Stomach (tissue), 4 donors: ENCODE results near the gene SLC31A1.

Experiments
- EP300 ChIP-seq: sonication (generic); formaldehyde crosslinking; IDR thresholded peaks from one replicate; pipeline ENCODE4 v1.6.1; 2017; ENCODE audit warnings: antibody characterized with exemption
- POLR2A ChIP-seq, 4 donors: fragments of 450-650 bp; IDR thresholded peaks; one replicate each; pipeline ENCODE4 v1.6.1; 2016; ENCODE audit warnings: antibody characterized with exemption in 4 of 4, control low read depth in 2 of 4, mild to moderate bottlenecking in 1 of 4, moderate library complexity in 1 of 4
- POLR2AphosphoS5 ChIP-seq, 3 donors: sonication (generic); formaldehyde crosslinking; IDR thresholded peaks; one replicate each; pipeline ENCODE4 v1.6.1; 2016; ENCODE audit warnings: antibody characterized with exemption in 3 of 3
- TF ChIP-seq, protein P1 (sequence below), 7 experiments: fragments of 450-650 bp in 4 of 7; fragments of 200-600 bp in 3 of 7; sonication (generic) in 3 of 7; IDR thresholded peaks; one replicate each; pipeline ENCODE4 v1.5.1; 2016 to 2019; ENCODE audit warnings: antibody characterized with exemption in 7 of 7, control low read depth in 2 of 7, mild to moderate bottlenecking in 1 of 7

DNA sequence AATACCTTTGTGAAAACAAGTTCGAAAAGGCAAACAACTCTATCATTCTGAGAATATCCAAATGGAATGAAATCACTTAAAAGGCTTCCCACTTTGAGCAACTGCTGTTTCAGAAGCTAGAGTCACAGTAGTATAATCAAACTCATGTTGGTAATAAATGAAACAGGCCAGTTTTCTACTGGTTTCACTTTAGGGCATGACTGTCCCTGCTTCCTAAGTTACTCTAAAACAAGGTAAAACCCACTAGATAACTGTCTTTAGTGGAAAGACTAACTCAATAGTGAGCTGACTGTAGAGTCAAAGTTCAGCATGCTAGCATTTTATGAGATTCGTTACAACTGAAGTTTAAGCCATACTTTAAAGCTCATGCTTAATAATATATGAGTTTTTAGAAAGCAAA is 48.0 kb downstream of the SLC31A1 start:
- TF ChIP-seq POLR2A (IDR thresholded peaks at IDR 0.05) (no peak), EP300 (no peak), POLR2AphosphoS5 (IDR thresholded peaks at IDR 0.05) (no peak)
- TF ChIP-seq, protein P1, sequence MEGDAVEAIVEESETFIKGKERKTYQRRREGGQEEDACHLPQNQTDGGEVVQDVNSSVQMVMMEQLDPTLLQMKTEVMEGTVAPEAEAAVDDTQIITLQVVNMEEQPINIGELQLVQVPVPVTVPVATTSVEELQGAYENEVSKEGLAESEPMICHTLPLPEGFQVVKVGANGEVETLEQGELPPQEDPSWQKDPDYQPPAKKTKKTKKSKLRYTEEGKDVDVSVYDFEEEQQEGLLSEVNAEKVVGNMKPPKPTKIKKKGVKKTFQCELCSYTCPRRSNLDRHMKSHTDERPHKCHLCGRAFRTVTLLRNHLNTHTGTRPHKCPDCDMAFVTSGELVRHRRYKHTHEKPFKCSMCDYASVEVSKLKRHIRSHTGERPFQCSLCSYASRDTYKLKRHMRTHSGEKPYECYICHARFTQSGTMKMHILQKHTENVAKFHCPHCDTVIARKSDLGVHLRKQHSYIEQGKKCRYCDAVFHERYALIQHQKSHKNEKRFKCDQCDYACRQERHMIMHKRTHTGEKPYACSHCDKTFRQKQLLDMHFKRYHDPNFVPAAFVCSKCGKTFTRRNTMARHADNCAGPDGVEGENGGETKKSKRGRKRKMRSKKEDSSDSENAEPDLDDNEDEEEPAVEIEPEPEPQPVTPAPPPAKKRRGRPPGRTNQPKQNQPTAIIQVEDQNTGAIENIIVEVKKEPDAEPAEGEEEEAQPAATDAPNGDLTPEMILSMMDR (IDR thresholded peaks at IDR 0.05), result no peak
